ENCODE results near the gene ABCD3.

Gene ABCD3

GRCh38 chr1:94504601-94505000 is 86.4 kb downstream of the ABCD3 start:
- in situ Hi-C loops (cut with MboI; ENCODE audit: low sequenced_read_pairs, unreplicated experiment): no loop called here
- no peak for DNase-seq (ENCODE audit: low spot score)
- no peak for TF ChIP-seq CTCF (IDR thresholded peaks at IDR 0.05; ENCODE audit: borderline replicate concordance, control extremely low read depth, extremely low read depth, insufficient read depth, missing control alignments)

- TF ChIP-seq CTCF (IDR thresholded peaks at IDR 0.05; ENCODE audit: borderline replicate concordance, control extremely low read depth, extremely low read depth, insufficient read depth, missing control alignments): no peak
- in situ Hi-C loops (cut with MboI; ENCODE audit: low sequenced_read_pairs, unreplicated experiment): no loop called here
- no peak for DNase-seq (ENCODE audit: low spot score)
Measured at GRCh38 chr1:94512816-94513215, 94.6 kb downstream of the ABCD3 start.

GRCh38 chr1:94514095-94514727 is 96.0 kb downstream of the ABCD3 start:
- no peak for DNase-seq (ENCODE audit: low spot score)
- in situ Hi-C loops (cut with MboI; ENCODE audit: low sequenced_read_pairs, unreplicated experiment): no loop called here
- TF ChIP-seq CTCF (IDR thresholded peaks at IDR 0.05; ENCODE audit: borderline replicate concordance, control extremely low read depth, extremely low read depth, insufficient read depth, missing control alignments): peak; percentile 49

GRCh38 chr1:94515296-94515947 is 97.2 kb downstream of the ABCD3 start:
- DNase-seq (ENCODE audit: low spot score): no peak
- no peak for TF ChIP-seq CTCF (IDR thresholded peaks at IDR 0.05; ENCODE audit: borderline replicate concordance, control extremely low read depth, extremely low read depth, insufficient read depth, missing control alignments)
- in situ Hi-C loops (cut with MboI; ENCODE audit: low sequenced_read_pairs, unreplicated experiment): no loop called here

GRCh38 chr1:94519351-94519750 is 101.2 kb downstream of the ABCD3 start:
- no peak for DNase-seq (ENCODE audit: low spot score)
- TF ChIP-seq CTCF (IDR thresholded peaks at IDR 0.05; ENCODE audit: borderline replicate concordance, control extremely low read depth, extremely low read depth, insufficient read depth, missing control alignments): no peak
- in situ Hi-C loops (cut with MboI; ENCODE audit: low sequenced_read_pairs, unreplicated experiment): no loop called here

GRCh38 chr1:94522304-94522703 is 104.1 kb downstream of the ABCD3 start:
- TF ChIP-seq CTCF (IDR thresholded peaks at IDR 0.05; ENCODE audit: borderline replicate concordance, control extremely low read depth, extremely low read depth, insufficient read depth, missing control alignments): peak; percentile 17
- DNase-seq (ENCODE audit: low spot score): no peak
- in situ Hi-C loops (cut with MboI; ENCODE audit: low sequenced_read_pairs, unreplicated experiment): no loop called here
